RWPE2 (cell line): ENCODE results near the gene KLF13.

Source experiments
- ATAC-seq: fragments of 200-7000 bp; cut with Tn5 transposase; 3 replicates; pipeline ENCODE4 v1.9.1; 2021; ENCODE audit warnings: low read depth
- DNase-seq: peaks from one replicate; pipeline ENCODE4 v3.0.0-alpha.2; 2020; ENCODE audit warnings: low spot score
- H3K27ac ChIP-seq: fragments of 450-650 bp; 2 replicates; pipeline ENCODE4 v1.5.1; 2017; ENCODE audit warnings: mild to moderate bottlenecking; ENCODE audit not compliant: poor library complexity, severe bottlenecking
- H3K27me3 ChIP-seq: fragments of 250-450 bp; sonication (Bioruptor Pico); 2 replicates; pipeline ENCODE4 v1.5.1; 2021; ENCODE audit warnings: mild to moderate bottlenecking, moderate library complexity; ENCODE audit not compliant: insufficient read depth, poor library complexity, severe bottlenecking
- H3K36me3 ChIP-seq: fragments of 250-450 bp; sonication (Bioruptor Pico); 2 replicates; pipeline ENCODE4 v1.5.1; 2020; ENCODE audit warnings: low read depth, mild to moderate bottlenecking, moderate library complexity
- H3K4me1 ChIP-seq: fragments of 250-450 bp; sonication (Bioruptor Pico); 2 replicates; pipeline ENCODE4 v1.5.1; 2021; ENCODE audit warnings: mild to moderate bottlenecking, moderate library complexity; ENCODE audit not compliant: insufficient read depth, poor library complexity, severe bottlenecking
- H3K4me3 ChIP-seq: fragments of 250-450 bp; sonication (Bioruptor Pico); 2 replicates; pipeline ENCODE4 v1.5.1; 2021; ENCODE audit warnings: mild to moderate bottlenecking, moderate library complexity; ENCODE audit not compliant: severe bottlenecking
- H3K9me3 ChIP-seq: fragments of 250-450 bp; sonication (Bioruptor Pico); 2 replicates; pipeline ENCODE4 v1.5.1; 2021; ENCODE audit warnings: mild to moderate bottlenecking, moderate library complexity; ENCODE audit not compliant: severe bottlenecking
- TF ChIP-seq, protein P1 (sequence below): fragments of 450-650 bp; IDR thresholded peaks from one replicate; pipeline ENCODE4 v1.5.1; 2017; ENCODE audit warnings: mild to moderate bottlenecking, moderate library complexity; ENCODE audit not compliant: poor library complexity, severe bottlenecking

Gene KLF13

GRCh38 chr15:31305796-31306425 lies 20.7 kb upstream of the KLF13 start:
- Histone ChIP-seq H3K4me1 (peaks cover 3% of the 10 kb centered on the region), H3K4me3 (no peak overlapping the region)

GRCh38 chr15:31306426-31307269 lies 20.0 kb upstream of the KLF13 start:
- H3K4me3 ChIP-seq = no peak overlapping the region
- no peak overlapping the region for H3K27ac ChIP-seq
- peak; percentile 85 for DNase-seq
- H3K9me3 ChIP-seq = no peaks in the 10 kb centered on the region
- peaks cover 3% of the 10 kb centered on the region for H3K4me1 ChIP-seq
- ATAC-seq = peak; percentile 88
- TF ChIP-seq, protein P1, sequence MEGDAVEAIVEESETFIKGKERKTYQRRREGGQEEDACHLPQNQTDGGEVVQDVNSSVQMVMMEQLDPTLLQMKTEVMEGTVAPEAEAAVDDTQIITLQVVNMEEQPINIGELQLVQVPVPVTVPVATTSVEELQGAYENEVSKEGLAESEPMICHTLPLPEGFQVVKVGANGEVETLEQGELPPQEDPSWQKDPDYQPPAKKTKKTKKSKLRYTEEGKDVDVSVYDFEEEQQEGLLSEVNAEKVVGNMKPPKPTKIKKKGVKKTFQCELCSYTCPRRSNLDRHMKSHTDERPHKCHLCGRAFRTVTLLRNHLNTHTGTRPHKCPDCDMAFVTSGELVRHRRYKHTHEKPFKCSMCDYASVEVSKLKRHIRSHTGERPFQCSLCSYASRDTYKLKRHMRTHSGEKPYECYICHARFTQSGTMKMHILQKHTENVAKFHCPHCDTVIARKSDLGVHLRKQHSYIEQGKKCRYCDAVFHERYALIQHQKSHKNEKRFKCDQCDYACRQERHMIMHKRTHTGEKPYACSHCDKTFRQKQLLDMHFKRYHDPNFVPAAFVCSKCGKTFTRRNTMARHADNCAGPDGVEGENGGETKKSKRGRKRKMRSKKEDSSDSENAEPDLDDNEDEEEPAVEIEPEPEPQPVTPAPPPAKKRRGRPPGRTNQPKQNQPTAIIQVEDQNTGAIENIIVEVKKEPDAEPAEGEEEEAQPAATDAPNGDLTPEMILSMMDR = no peak
- no peaks in the 10 kb centered on the region for H3K36me3 ChIP-seq
- no peaks in the 10 kb centered on the region for H3K27me3 ChIP-seq

More at GRCh38 chr15:31305796-31306425, 20.7 kb upstream of the KLF13 start:
- TF ChIP-seq, protein P1 = no peak
- DNase-seq (peak; percentile 65), ATAC-seq (no peak)
- Histone ChIP-seq H3K27me3 (no peaks in the 10 kb centered on the region), H3K27ac (no peak overlapping the region), H3K9me3 (no peaks in the 10 kb centered on the region), H3K36me3 (no peaks in the 10 kb centered on the region)

- H3K4me1 ChIP-seq = peaks cover 3% of the 10 kb centered on the region
These were observed 19.1 kb upstream of the KLF13 start for GRCh38 chr15:31307270-31308184.

DNA sequence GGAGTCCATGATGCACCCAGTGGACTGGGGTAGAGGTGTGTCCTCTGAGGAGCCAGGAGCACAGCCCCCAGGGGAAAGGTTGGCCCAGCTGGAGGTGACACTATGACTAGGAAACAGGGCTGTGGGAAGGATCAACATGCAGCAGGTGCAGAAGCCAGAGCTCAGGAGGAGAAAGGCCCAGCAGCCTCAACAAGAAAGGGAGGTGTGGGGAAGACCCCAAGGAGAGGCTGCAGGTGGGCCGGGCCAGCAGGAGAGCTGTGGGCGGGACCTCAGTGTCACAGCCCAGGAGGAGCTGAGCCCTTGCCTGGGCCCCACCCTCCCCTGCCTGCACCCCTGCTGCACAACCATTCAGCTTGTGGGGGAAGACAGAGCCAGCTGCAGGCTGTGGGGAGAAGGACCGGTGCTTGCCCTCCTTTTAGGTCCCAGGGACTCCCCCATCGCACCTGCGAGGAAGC lies 18.4 kb upstream of the KLF13 start:
- Histone ChIP-seq H3K27ac (no peak overlapping the region), H3K36me3 (no peaks in the 10 kb centered on the region), H3K4me1 (peaks cover 3% of the 10 kb centered on the region), H3K27me3 (no peaks in the 10 kb centered on the region), H3K4me3 (no peak overlapping the region), H3K9me3 (peaks cover 4% of the 10 kb centered on the region)
- ATAC-seq (no peak), DNase-seq (no peak)
- TF ChIP-seq, protein P1 = no peak

More at GRCh38 chr15:31307270-31308184, 19.1 kb upstream of the KLF13 start:
- Histone ChIP-seq H3K27ac (no peak overlapping the region), H3K4me3 (no peak overlapping the region), H3K27me3 (no peaks in the 10 kb centered on the region), H3K36me3 (no peaks in the 10 kb centered on the region), H3K9me3 (no peaks in the 10 kb centered on the region)
- TF ChIP-seq, protein P1 = no peak
- DNase-seq (no peak), ATAC-seq (no peak)
